H1 (cell line): Measurements from ENCODE around the gene LFNG. TPM values are rescaled to one million over a fixed set of nuclear protein-coding genes. Genes with fewer than 3 reads are reported as not detected.

ENCODE experiments used
- CTCF ChIA-PET: fragments of 300-600 bp; sonication (Branson Sonifier 250); formaldehyde crosslinking; loops from one replicate; lab custom pipeline; 2021; ENCODE audit not compliant: partially characterized antibody; lab: Charles Lee
- POLR2A ChIA-PET: fragments of 300-600 bp; sonication (Branson Sonifier 250); formaldehyde crosslinking; loops from one replicate; lab custom pipeline; 2021; ENCODE audit warnings: inconsistent platforms; ENCODE audit not compliant: partially characterized antibody; lab: Charles Lee
- DNase-seq, 2 experiments: peaks; one replicate each; pipeline versions ENCODE4 v3.0.0 to v3.0.0-alpha.2; 2010 to 2022; ENCODE audit warnings: low spot score in 2 of 2, low read depth in 1 of 2, mixed read lengths in 1 of 2
- FAIRE-seq: peaks from 2 replicates; lab custom pipeline; 2011; peaks lifted over from hg19 to GRCh38; lab: Jason Lieb, UNC
- H2AFZ ChIP-seq: 2 replicates; pipeline ENCODE4 v1.8.1; 2012; ENCODE audit warnings: low read length, inconsistent platforms
- H2AK5ac ChIP-seq: 2 replicates; pipeline ENCODE4 v1.6.1; 2013; ENCODE audit warnings: low read depth, low read length
- H2BK120ac ChIP-seq: replicated peaks from 2 replicates; pipeline ENCODE3; 2013; ENCODE audit warnings: low read depth, low read length, inconsistent platforms
- H2BK12ac ChIP-seq: 2 replicates; pipeline ENCODE4 v1.6.1; 2013; ENCODE audit warnings: low read depth, low read length
- H2BK15ac ChIP-seq: 2 replicates; pipeline ENCODE4 v1.6.1; 2013; ENCODE audit warnings: low read length
- H2BK20ac ChIP-seq: 2 replicates; pipeline ENCODE4 v1.6.1; 2013; ENCODE audit warnings: low read length
- H2BK5ac ChIP-seq: 2 replicates; pipeline ENCODE4 v1.6.1; 2013; ENCODE audit warnings: low read depth, low read length
- H3K14ac ChIP-seq: 2 replicates; pipeline ENCODE4 v1.6.1; 2013; ENCODE audit warnings: inconsistent platforms; ENCODE audit not compliant: insufficient read length
- H3K18ac ChIP-seq: 2 replicates; pipeline ENCODE4 v1.6.1; 2013; ENCODE audit warnings: low read length; ENCODE audit errors: extremely low read depth
- H3K23ac ChIP-seq: 2 replicates; pipeline ENCODE4 v1.6.1; 2013; ENCODE audit warnings: inconsistent platforms; ENCODE audit not compliant: insufficient read length
- H3K23me2 ChIP-seq: 2 replicates; pipeline ENCODE4 v1.6.1; 2013; ENCODE audit warnings: low read depth, low read length
- H3K27ac ChIP-seq: 2 replicates; pipeline ENCODE4 v1.6.1; 2011; ENCODE audit warnings: low read depth, low read length, inconsistent platforms
- H3K27me3 ChIP-seq, 4 experiments: replicated peaks in 1 of 4; 1 replicate in 1 of 4; 2 replicates in 3 of 4; pipeline versions ENCODE4 v1.6.1 to v1.8.1; 2011 to 2013; ENCODE audit warnings: low read length in 3 of 4, mild to moderate bottlenecking in 3 of 4, inconsistent platforms in 2 of 4, mixed read lengths in 2 of 4, moderate library complexity in 1 of 4; ENCODE audit not compliant: control insufficient read depth in 3 of 4, insufficient read depth in 3 of 4; ENCODE audit errors: extremely low read depth in 1 of 4
- H3K36me3 ChIP-seq, 4 experiments: 2 replicates each; pipeline versions ENCODE4 v1.6.1 to v1.8.1; 2011 to 2013; ENCODE audit warnings: mild to moderate bottlenecking in 4 of 4, low read length in 3 of 4, moderate library complexity in 2 of 4, control low read depth in 1 of 4, inconsistent platforms in 1 of 4; ENCODE audit not compliant: insufficient read depth in 4 of 4, control insufficient read depth in 2 of 4
- H3K4ac ChIP-seq: replicated peaks from 2 replicates; pipeline ENCODE3; 2013; ENCODE audit warnings: low read length, low read depth, mixed read lengths, inconsistent platforms; ENCODE audit not compliant: insufficient read length
- H3K4me1 ChIP-seq, 4 experiments: replicated peaks in 1 of 4; 1 replicate in 1 of 4; 2 replicates in 3 of 4; pipeline versions ENCODE4 v1.6.1 to v1.8.1; 2011 to 2013; ENCODE audit warnings: low read length in 3 of 4, inconsistent platforms in 2 of 4, mixed read lengths in 1 of 4; ENCODE audit not compliant: insufficient read depth in 4 of 4, control insufficient read depth in 3 of 4
- H3K4me2 ChIP-seq, 2 experiments: 2 replicates each; pipeline versions ENCODE4 v1.6.1 to v1.8.1; 2011 to 2013; ENCODE audit warnings: low read depth in 2 of 2, low read length in 2 of 2, control low read depth in 1 of 2, inconsistent platforms in 1 of 2, mild to moderate bottlenecking in 1 of 2; ENCODE audit not compliant: insufficient read depth in 1 of 2
- H3K4me3 ChIP-seq, 4 experiments: fragments of 200-600, 300-600 bp in 1 of 4; sonication (generic), shearing (Covaris generic), sonication (Bioruptor Twin) in 1 of 4; 2 replicates each; pipeline versions ENCODE4 v1.5.1 to v1.8.1; 2011 to 2016; ENCODE audit warnings: low read length in 4 of 4, low read depth in 3 of 4, control low read depth in 2 of 4, inconsistent platforms in 2 of 4, mild to moderate bottlenecking in 2 of 4, mixed read lengths in 1 of 4, moderate library complexity in 1 of 4; ENCODE audit not compliant: insufficient read depth in 2 of 4; ENCODE audit errors: extremely low read depth in 1 of 4
- H3K56ac ChIP-seq: replicated peaks from 2 replicates; pipeline ENCODE3; 2013; ENCODE audit warnings: low read depth, mild to moderate bottlenecking, mixed read lengths, low read length, inconsistent platforms; ENCODE audit not compliant: insufficient read length
- H3K79me1 ChIP-seq: 2 replicates; pipeline ENCODE4 v1.6.1; 2013; ENCODE audit warnings: low read depth, low read length, control low read depth
- H3K79me2 ChIP-seq, 2 experiments: 2 replicates each; pipeline versions ENCODE4 v1.6.1 to v1.8.1; 2012 to 2013; ENCODE audit warnings: low read length in 2 of 2, mild to moderate bottlenecking in 2 of 2, inconsistent platforms in 1 of 2; ENCODE audit not compliant: insufficient read depth in 2 of 2, control insufficient read depth in 1 of 2
- H3K9ac ChIP-seq, 4 experiments: replicated peaks in 1 of 4; 1 replicate in 1 of 4; 2 replicates in 3 of 4; pipeline versions ENCODE4 v1.6.1 to v1.8.1; 2011 to 2013; ENCODE audit warnings: low read depth in 3 of 4, low read length in 3 of 4, control low read depth in 2 of 4, mild to moderate bottlenecking in 2 of 4, moderate library complexity in 2 of 4, inconsistent platforms in 1 of 4; ENCODE audit errors: extremely low read depth in 1 of 4
- H3K9me3 ChIP-seq, 2 experiments: 2 replicates each; pipeline versions ENCODE4 v1.6.1 to v1.8.1; 2012 to 2013; ENCODE audit warnings: mild to moderate bottlenecking in 2 of 2, moderate library complexity in 2 of 2, control low read depth in 1 of 2, inconsistent platforms in 1 of 2, low read depth in 1 of 2, low read length in 1 of 2, mixed read lengths in 1 of 2; ENCODE audit not compliant: insufficient read depth in 2 of 2
- H4K20me1 ChIP-seq, 2 experiments: replicated peaks in 1 of 2; 2 replicates each; pipeline versions ENCODE3 to v1.8.1; 2011 to 2013; ENCODE audit warnings: inconsistent platforms in 2 of 2, low read length in 2 of 2, mild to moderate bottlenecking in 1 of 2; ENCODE audit not compliant: insufficient read depth in 2 of 2, control insufficient read depth in 1 of 2
- H4K5ac ChIP-seq: 2 replicates; pipeline ENCODE4 v1.6.1; 2013; ENCODE audit warnings: low read length, low read depth, mixed read lengths, inconsistent platforms; ENCODE audit not compliant: insufficient read length
- H4K8ac ChIP-seq: 2 replicates; pipeline ENCODE4 v1.8.0; 2013; ENCODE audit warnings: mild to moderate bottlenecking, moderate library complexity, low read length, inconsistent platforms; ENCODE audit not compliant: insufficient read depth; ENCODE audit errors: extremely low read depth
- H4K91ac ChIP-seq: replicated peaks from 2 replicates; pipeline ENCODE3; 2013; ENCODE audit warnings: low read length, mixed read lengths, inconsistent platforms; ENCODE audit not compliant: insufficient read length
- BACH1 ChIP-seq: IDR thresholded peaks from 2 replicates; pipeline ENCODE4 v1.6.1; 2012; ENCODE audit warnings: low read length, improper control_type of control experiment
- EZH2 ChIP-seq: fragments of 200-600 bp; sonication (generic); IDR thresholded peaks from 2 replicates; pipeline ENCODE4 v1.7.1; 2012; ENCODE audit warnings: low read depth, mild to moderate bottlenecking, moderate library complexity, low read length, inconsistent platforms; ENCODE audit not compliant: severe bottlenecking
- KDM1A ChIP-seq: fragments of 200-600, 300-600 bp; sonication (generic); IDR thresholded peaks from 2 replicates; pipeline ENCODE4 v1.7.1; 2016; ENCODE audit warnings: mild to moderate bottlenecking, low read length, borderline replicate concordance
- NANOG ChIP-seq: IDR thresholded peaks from 2 replicates; pipeline ENCODE4 v1.6.1; 2011; ENCODE audit warnings: low read length, low read depth, mild to moderate bottlenecking, inconsistent platforms; ENCODE audit not compliant: insufficient read depth, poor library complexity, severe bottlenecking
- SIX5 ChIP-seq: IDR thresholded peaks from 2 replicates; pipeline ENCODE4 v1.6.1; 2011; ENCODE audit warnings: mild to moderate bottlenecking, low read depth, low read length
- WGBS, 2 experiments: shearing (Covaris generic) in 1 of 2; methylation state at CpG; one replicate each; pipeline versions ENCODE4 v1.1.6 to v1.1.7; 2013 to 2015; ENCODE audit warnings: low lambda C conversion rate in 2 of 2, mixed read lengths in 2 of 2, inconsistent platforms in 1 of 2, low coverage in 1 of 2, missing lambda C conversion rate in 1 of 2; ENCODE audit not compliant: insufficient replicate concordance in 2 of 2, insufficient coverage in 1 of 2, insufficient read length in 1 of 2; ENCODE audit errors: extremely low coverage in 1 of 2, missing lambda C conversion rate in 1 of 2; 5-methylcytosine and 5-hydroxymethylcytosine counted together
- polyA plus RNA-seq, 7 experiments: library from polyadenylated mRNA; depleted of rRNA in 3 of 7; stranded (reverse) in 5 of 7; unstranded in 2 of 7; fragments of >200 nt in 5 of 7; fragments of 200-250 nt in 2 of 7; gene quantifications; 1 replicate in 5 of 7; 2 replicates in 1 of 7; 4 replicates in 1 of 7; pipeline versions ENCODE4 v1.2.1 to v1.2.3, GENCODE V29; 2011 to 2013; ENCODE audit warnings: missing spikeins in 2 of 7, mixed read lengths in 2 of 7
- total RNA-seq: library from RNA; stranded (reverse); fragmentation: NEBNext Ultra II Directional; extraction: Animal tissue kit (Norgen Biotek cat#: 25700); gene quantifications from 2 replicates; pipeline ENCODE4 v1.2.1, GENCODE V29; 2021

The LFNG gene
- total and polyA plus RNA-seq, 2 of the 8 experiments (the other 6 are each of a cell fraction or from before 2014, with no cell fraction given): 31.6 to 35.6 TPM

GRCh38 chr7:2566348-2566889 lies 46.8 kb downstream of the LFNG start:
- Histone ChIP-seq H3K23me2 (no peaks in the 10 kb centered on the region; the same call in 1 of the 2 replicates), H3K79me1 (peaks cover 4% of the 10 kb centered on the region), H3K4me2 (no peak overlapping the region), H2AK5ac (no peak overlapping the region), H3K18ac (no peak overlapping the region), H3K56ac (no peak overlapping the region), H2BK5ac (no peak overlapping the region), H3K36me3 (no peaks in the 10 kb centered on the region), H2BK15ac (no peak overlapping the region), H3K4ac (no peak overlapping the region), H3K9ac (no peak overlapping the region), H3K4me3 (no peak overlapping the region), H4K8ac (no peak overlapping the region), H4K20me1 (peaks cover 0 to 4% of the 10 kb centered on the region in 2 experiments), H3K27ac (no peak overlapping the region)
- POLR2A ChIA-PET: interaction anchor here (1.0 to 1.6 kb wide), 2 partner anchors 11 to 28 kb away, joined by 3 read pairs; partner anchors contain the start of gene BRAT1
- CTCF ChIA-PET: interaction anchor here (0.6 to 3.4 kb wide), 18 partner anchors 9 to 143 kb away, joined by 3 to 27 read pairs (median 4); partner anchors contain the start of gene TTYH3
- WGBS, 2 experiments: 87% methylated on average over 7 of the region's 8 CpGs; no CpG with 5 or more reads in 1 of the 2 experiments
- TF ChIP-seq KDM1A (no peak), NANOG (no peak), BACH1 (no peak), EZH2 (no peak), SIX5 (no peak)
- TF ChIP-seq, all 59 proteins: peak for 0
- peaks cover 0 to 6% (median under 1%) of the 10 kb centered on the region in 4 experiments; a peak in 4 of 7 replicates for H3K4me1 ChIP-seq
- no peak overlapping the region for H2BK12ac ChIP-seq
- H3K27me3 ChIP-seq: no peaks in the 10 kb centered on the region
- H3K79me2 ChIP-seq: no peaks in the 10 kb centered on the region
- H4K91ac ChIP-seq: no peak overlapping the region
- no peak for DNase-seq
- H3K14ac ChIP-seq: no peak overlapping the region
- H2AFZ ChIP-seq: no peak overlapping the region
- no peak for FAIRE-seq
- no peak overlapping the region for H3K23ac ChIP-seq
- H2BK120ac ChIP-seq: no peak overlapping the region
- H4K5ac ChIP-seq: no peak overlapping the region
- H3K9me3 ChIP-seq: no peaks in the 10 kb centered on the region
- H2BK20ac ChIP-seq: no peak overlapping the region
